GM10847 (cell line): ENCODE results near the gene SHTN1.

Experiments
- POLR2A ChIP-seq: IDR thresholded peaks from 2 replicates; pipeline ENCODE4 v1.6.1; 2011; ENCODE audit not compliant: insufficient read length; ENCODE audit errors: extremely low read depth

SHTN1 gene

GRCh38 chr10:116993610-116994009 lies 11.4 kb downstream of the SHTN1 start:
- TF ChIP-seq POLR2A: no peak

- no peak for TF ChIP-seq POLR2A
These were observed 12.8 kb downstream of the SHTN1 start for GRCh38 chr10:116992183-116992582.

GRCh38 chr10:116990276-116990800 lies 14.6 kb downstream of the SHTN1 start:
- no peak for TF ChIP-seq POLR2A

GRCh38 chr10:116989439-116989838 lies 15.5 kb downstream of the SHTN1 start:
- no peak for TF ChIP-seq POLR2A

- TF ChIP-seq POLR2A: no peak
These were observed 16.7 kb downstream of the SHTN1 start for GRCh38 chr10:116988311-116988710.

- no peak for TF ChIP-seq POLR2A
These were observed 19.4 kb downstream of the SHTN1 start for GRCh38 chr10:116985611-116986010.

- no peak for TF ChIP-seq POLR2A
These were observed 20.6 kb downstream of the SHTN1 start for GRCh38 chr10:116984202-116984990.

GRCh38 chr10:116980041-116980440 lies 24.9 kb downstream of the SHTN1 start:
- TF ChIP-seq POLR2A: no peak

- TF ChIP-seq POLR2A: no peak
These were observed 26.1 kb downstream of the SHTN1 start for GRCh38 chr10:116978901-116979300.

GRCh38 chr10:116974456-116975005 lies 30.5 kb downstream of the SHTN1 start:
- TF ChIP-seq POLR2A: no peak

GRCh38 chr10:116973946-116974455 lies 31.0 kb downstream of the SHTN1 start:
- TF ChIP-seq POLR2A: no peak

GRCh38 chr10:116973371-116973905 lies 31.5 kb downstream of the SHTN1 start:
- TF ChIP-seq POLR2A: no peak

GRCh38 chr10:116972131-116972530 lies 32.9 kb downstream of the SHTN1 start:
- no peak for TF ChIP-seq POLR2A

GRCh38 chr10:116970050-116970449 lies 34.9 kb downstream of the SHTN1 start:
- no peak for TF ChIP-seq POLR2A

GRCh38 chr10:116968331-116968730 lies 36.7 kb downstream of the SHTN1 start:
- TF ChIP-seq POLR2A: no peak
